Caki2 (cell line): Measurements from ENCODE around the gene PTGIS. TPM values are rescaled to one million over a fixed set of nuclear protein-coding genes. Genes with fewer than 3 reads are reported as not detected.

Experiments
- DNase-seq: peaks from one replicate; pipeline ENCODE4 v3.0.0-alpha.2; 2015; ENCODE audit warnings: low read depth
- in situ Hi-C: cut with HindIII; loops from 2 replicates; pipeline ENCODE4 v1.10.0; 2016; ENCODE audit warnings: low sequenced_read_pairs, low pct_unique_long_range_greater_than_20kb, mixed read lengths
- total RNA-seq: library from RNA; depleted of rRNA; stranded (reverse); fragments of >200 nt; shearing (Covaris generic); gene quantifications from 2 replicates; pipeline ENCODE4 v1.2.3, GENCODE V29; 2014; ENCODE audit warnings: low replicate concordance

The PTGIS gene
- total RNA-seq, 1 experiment from 2014 or later = not detected

DNA sequence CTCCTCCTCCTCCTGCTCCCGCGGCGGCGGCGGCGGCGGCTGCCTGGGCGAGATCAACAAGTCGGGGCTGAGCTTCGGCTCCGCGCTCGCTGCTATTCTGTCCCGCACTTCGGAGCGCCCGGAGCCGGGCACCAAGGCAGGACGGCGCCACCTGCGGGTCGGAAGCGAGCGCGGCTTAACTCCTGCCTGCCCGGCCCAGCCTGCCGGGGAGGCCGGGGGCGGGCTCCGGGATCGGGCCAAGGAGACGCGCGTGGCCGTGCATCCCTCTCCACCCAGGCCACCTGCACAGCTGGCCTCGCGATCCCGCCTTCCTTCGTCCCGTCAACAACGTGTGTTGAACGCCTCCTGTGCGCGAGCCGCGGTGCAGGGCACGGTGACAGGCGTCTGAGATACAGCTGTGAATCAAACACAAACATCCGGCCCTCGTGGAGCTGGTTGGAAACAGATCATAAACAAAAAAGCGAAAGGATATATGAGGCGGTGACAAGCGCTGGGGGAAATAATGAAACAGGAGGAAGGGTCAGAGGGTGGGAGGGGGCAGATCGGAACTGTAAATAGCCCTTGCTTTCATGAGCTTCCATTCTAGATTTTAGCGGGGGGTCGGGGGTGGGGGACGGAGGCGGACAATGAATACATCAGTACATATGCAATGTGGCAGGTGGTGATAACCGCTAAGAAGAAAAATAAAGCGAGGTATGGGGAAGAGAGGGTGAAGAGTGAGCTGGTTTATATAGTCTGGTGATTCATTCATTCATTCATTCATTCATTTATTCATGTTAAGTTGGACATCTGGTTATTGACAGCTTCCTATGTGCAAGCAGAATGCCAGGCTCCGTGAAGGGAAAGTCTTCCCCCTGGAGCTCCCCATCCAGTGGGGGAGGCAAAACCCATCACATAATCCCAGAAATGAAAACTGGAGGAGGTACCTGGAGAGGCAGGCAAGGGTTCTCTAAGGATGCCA, 83.5 kb downstream of the PTGIS start:
- in situ Hi-C loops = no loop called here
- peak; percentile 61 for DNase-seq

DNA sequence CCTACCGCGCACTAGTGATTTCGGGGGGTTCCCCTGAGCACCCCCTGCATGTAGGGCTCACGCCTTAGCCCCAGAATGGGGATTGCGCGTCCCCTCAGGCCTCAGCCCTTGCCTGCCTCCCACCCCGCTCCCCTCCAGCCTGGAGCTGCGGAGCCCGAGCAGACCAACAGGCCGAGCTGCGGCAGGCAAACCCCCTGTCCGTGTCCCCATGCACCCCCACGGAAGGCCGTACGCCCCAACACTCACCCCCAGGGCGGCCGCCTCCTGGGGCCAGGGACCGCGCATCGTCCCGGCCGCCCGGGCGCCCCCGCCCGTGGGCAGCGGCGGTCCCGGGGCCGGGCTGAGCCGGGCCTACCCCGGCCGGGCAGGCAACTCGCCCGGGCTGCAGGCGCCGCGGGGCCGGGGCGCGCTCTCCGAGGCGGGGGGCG, 84.2 kb downstream of the PTGIS start:
- in situ Hi-C loops = no loop called here
- no peak for DNase-seq

DNA sequence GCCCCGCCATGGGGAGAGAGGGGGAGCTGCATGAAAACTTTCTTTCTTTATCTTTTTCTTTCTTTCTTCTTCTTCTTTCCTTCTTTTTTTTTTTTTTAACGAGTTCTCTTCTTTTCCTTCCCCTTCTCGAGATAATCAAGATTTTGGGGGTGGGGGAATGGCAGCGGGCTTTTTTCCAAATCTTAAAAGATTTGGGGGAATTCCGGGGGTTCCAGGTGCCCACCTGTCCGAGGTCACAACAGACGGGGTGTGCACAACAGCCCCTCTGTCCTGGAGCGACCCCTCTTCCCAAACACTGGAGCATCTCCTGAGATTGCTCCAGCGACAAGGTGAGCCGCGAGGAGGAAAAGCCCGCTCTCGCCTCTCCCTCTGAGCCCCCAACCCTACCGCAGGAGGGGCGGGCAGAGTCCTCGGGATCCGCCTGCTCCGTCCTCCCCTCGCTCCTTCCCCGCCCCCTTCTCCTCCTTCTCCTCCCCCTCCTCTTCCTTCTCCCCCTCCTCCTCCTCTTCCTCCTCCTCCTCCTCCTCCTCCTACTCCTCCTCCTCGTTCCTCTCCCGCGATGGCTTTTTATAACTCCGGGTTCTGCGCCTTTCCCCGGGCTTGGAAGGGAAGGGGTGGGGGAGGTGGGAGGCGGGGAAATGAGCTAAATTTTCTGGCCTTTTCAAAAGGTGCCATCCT, 84.8 kb downstream of the PTGIS start:
- in situ Hi-C loops = no loop called here
- no peak for DNase-seq

DNA sequence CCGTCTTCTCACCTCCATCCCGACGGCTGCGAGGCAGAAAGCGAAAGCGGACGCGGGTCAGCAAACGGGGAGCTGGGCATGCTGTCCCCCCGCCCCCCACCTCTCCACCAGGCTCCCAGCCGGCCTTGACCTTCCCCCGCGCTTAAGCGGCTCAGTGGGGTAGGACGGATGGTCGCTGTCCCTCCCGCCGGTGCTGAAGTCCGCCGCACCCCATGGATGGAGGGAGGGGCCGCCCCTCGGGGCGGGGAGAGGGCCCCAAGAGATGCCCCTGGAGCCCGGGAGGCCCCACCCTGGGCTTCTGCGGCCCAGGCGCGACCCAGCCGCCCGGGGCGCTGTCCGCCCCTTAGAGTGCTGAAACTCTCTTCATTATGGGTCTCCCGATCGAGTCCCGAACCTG, 85.3 kb downstream of the PTGIS start, which contains the start of gene KCNB1:
Gene KCNB1, minus strand, starts transcription at position 48 of the 397 bp plus-strand sequence. CDS start 188 bp downstream, outside the sequence.
- in situ Hi-C loops = no loop called here
- peak; percentile 90 for DNase-seq

DNA sequence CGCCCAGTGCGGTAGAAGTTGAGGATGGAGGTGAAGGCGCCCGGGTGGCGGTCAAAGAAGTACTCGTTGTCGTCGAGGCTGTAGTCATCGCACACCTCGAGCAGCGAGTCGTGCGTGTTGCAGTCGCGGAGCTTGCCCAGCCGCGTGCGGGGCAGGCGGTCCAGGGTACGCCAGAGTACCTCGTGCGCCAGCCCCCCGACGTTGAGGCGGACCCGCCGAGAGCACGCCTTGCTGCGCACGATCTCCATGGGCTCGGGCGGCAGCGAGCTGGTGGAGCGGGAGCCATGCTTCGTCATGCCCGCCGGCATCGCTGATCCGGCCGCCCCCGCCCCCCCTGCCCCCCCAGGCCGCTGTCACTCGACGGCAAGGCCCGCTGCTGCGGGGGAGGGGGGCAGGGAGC, 85.8 kb downstream of the PTGIS start:
- in situ Hi-C loops = no loop called here
- no peak for DNase-seq

DNA sequence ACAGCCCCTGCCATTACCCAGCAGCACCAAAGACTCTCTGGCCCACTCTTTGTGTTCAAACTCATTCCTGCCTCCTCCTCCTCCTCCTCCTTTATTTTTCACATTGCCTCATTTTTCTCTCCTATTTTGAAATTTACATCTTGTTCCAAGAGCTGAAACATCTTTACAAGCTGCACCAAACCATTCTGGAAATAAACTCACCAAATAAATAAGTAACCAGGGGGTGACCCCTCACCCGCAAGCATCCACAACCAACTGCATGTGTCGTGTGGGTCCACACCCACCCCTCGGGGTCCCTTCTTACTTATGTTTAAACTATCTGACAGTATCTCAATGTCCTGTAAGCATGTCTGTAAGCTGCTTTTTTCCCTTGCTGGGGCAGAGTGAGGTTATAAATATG, 86.8 kb downstream of the PTGIS start:
- DNase-seq = no peak
- in situ Hi-C loops = no loop called here

DNA sequence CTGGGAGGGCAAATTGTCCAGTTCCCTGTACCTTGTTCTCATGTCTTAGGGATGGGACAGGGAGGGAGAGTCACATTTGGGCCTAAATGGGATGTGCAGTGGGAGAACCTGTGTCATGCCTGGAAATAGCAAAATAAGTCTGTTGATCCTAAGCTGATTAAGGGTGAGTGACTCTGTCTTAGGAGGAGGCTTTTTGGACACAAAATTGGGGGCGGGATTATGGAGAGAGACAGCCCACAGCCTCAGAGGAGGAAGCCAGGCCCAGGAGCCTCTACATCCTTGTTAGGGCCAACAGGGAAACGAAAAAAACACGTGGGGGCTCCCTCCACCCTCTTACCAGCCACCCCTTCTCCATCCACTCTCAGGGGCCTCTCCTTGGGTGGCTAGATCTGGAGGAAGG, 87.7 kb downstream of the PTGIS start:
- in situ Hi-C loops = no loop called here
- DNase-seq = no peak

DNA sequence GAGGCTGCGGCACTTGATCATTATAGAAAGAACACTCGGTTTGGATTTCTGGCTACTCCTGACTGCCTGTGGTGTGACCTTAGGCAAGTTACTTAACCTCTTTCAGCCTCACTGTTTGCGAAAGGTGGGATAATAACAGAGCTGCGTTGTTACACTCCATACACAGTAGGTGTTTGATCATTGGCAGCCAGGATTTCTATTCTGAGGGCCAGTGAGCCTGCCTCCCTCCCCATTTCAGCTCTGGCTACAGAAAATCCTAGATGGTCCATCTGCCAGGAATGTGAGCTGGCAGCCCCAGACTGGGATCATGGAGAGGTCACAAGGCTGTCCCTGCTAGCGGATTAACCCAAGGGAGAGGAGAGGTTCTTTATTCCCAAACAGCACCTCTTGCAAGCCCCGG, 88.2 kb downstream of the PTGIS start:
- no peak for DNase-seq
- in situ Hi-C loops = loop anchor here (10.0 kb wide), 1 partner anchor 55 kb away; no protein-coding TSS in a partner anchor

DNA sequence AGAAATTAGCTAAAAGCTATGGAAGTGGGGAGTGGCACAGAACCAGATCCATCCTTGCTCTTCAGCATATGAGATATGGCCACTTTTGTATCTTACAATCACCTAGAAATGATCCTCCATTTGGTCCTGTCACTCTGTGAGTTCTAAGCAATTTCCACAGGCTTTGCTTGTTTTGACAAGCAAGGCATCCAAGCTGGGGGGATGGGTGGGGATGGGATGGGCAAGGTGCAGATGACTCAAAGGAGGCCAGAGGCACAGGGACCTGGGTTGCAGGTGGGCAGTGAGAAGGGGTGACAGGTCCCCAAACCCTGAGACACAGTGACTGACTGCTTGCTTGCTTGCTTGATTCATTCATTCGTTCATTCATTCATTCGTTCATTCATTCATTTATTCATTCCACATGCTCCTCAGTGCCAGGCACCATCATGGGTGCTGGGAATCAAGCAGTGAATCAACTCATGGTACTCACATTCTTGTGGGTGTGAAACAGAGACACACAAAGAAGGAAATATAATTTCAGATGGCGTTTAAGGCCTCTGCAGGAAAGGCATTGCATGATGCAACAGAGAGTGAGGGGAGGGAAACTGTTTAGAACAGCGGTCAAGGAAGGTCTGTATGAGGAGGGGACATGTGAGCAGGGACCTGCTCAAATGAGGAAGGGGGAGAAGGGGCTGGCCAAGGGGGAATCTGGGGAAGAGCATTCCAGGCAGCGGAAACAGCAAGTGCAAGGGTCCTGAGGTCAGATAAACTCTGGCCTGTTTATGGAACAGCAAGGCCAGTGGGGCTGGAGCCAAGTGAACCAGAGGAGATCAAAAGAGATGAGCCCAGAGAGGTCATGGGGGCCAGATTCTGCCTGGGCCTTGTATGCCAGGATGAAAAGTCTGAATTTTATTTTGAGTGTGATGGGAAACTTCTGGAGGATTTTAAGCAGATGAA, 88.9 kb downstream of the PTGIS start:
- in situ Hi-C loops = loop anchor here (10.0 kb wide), 1 partner anchor 54 kb away; no protein-coding TSS in a partner anchor
- DNase-seq = no peak

DNA sequence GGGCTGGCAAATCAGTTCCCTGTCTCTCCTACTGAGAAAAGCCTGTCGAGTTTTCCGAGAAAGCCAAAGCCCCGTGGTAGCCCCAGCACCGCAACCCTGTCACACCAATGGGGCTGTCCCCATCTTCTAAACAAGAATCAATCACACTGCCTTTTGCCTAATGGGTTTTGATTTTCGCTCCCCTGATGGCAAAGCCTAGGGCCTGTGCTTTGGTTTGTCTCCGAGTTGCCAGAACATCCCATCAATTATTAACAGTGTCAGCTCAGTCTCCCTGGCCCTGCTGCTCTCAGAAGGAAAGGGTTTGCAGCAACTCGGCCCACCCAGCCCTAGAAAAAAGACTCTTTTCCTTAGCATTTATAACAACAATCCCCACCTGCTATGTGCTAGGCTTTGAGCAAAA, 89.7 kb downstream of the PTGIS start:
- in situ Hi-C loops = loop anchor here (10.0 kb wide), 1 partner anchor 53 kb away; no protein-coding TSS in a partner anchor
- DNase-seq = no peak

DNA sequence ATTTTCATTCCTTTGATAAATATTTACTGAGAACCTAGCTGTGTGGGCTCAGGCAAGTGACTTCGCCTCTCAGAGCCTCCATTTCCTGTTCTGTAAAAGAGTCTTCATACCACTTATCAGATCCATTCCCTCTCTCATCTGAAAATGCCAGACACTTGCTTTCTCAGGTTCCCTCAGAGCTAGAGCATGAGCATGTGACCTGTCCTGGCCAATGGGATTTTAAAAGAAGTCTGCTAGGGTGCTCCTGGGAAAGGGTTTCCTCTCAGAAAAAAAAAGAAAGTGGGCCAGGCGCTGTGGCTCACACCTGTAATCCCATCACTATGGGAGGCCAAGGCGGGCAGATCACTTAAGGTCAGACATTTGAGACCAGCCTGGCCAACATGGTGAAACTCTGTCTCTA, 90.7 kb downstream of the PTGIS start:
- in situ Hi-C loops = loop anchor here (10.0 kb wide), 1 partner anchor 52 kb away; no protein-coding TSS in a partner anchor
- no peak for DNase-seq

DNA sequence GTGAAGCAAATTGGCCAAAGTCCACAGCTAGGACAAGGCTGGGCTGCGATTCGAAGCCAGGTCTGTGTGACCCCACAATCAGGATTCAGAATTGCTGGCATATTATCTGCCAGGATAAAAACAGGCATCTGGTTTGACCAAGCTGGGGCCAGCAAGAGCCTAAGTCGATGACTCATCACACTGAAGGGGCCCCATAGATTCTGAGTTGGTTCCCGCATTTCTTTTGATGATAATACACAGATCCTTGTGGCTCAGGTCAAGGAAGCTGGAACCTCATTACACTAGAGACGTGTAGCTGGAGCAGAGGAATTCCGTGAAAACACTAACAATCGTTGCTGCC, 92.0 kb downstream of the PTGIS start:
- in situ Hi-C loops = loop anchor here (10.0 kb wide), 1 partner anchor 51 kb away; no protein-coding TSS in a partner anchor
- DNase-seq = no peak

DNA sequence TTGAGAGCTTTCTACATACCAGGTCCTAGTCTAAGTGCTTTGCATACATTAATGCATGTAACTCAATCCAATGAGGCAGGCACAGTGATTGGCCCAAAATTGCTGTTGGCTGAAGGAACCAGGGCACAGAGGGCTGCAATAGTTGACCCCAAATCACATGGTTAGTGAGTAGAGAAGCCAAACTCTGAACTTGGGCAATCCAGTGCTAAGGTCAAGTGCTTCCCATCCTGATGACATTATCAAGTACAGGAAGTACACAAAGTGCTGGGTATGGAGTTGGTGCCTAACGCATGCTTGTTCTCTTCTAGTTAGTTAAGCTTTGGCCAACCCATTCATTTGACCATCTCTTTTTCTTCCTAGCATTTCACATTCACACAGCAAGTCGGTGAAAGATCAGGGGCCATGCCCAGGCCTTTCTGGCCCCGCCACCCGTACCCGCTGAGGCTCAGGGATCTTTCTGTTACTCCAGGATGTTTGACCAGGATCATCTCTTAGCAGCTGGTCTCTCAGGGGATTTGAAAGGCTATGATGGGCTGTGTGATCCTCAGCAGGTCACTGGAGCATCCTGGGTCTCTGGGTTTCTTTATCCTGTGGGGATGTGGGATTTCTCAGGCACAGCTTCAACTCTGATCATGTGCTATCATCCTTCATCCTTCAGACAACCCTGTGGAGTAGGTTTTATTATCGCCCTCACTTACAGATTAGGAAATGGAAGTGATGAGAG, 92.5 kb downstream of the PTGIS start:
- in situ Hi-C loops = loop anchor here (10.0 kb wide), 1 partner anchor 51 kb away; no protein-coding TSS in a partner anchor
- no peak for DNase-seq

DNA sequence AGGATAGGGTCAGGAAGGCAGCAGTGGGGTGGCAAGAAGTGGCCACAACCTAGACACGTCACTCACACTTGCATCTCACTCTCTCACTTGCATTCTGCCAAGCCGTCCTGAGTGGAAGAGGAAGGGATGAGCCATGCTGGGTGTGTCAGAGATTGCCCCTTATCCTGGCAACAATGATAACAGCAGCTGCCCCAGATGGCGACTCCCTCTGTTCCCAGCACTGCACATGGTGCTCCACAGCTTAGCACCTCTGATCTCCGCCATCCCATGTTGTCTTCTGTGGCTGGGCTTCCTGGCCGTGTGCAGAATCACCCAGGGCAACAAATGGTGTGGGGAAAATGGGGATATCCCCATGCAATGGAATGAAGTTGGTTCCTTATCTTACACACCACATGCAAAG, 96.5 kb downstream of the PTGIS start:
- in situ Hi-C loops = loop anchor here (10.0 kb wide), 1 partner anchor 47 kb away; no protein-coding TSS in a partner anchor
- no peak for DNase-seq

DNA sequence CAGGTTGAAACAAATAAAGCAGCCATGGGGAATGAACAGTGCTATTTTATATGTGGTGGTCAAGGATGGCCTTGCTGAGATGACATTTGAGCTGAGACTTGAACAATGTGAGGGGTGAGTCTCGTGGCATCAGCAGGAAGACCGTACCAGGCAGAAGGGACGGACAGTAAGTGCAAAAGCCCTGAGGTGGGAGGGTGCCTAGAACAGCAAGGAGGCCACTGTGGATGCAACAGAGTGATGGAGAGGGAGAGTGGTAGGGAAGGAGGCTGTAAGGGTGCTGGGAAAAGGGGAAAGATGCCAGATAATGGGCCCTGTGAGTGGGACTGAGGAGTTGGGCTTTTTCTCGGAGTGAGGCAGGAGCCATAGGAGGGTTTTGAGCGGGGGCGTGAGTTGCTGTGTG, 97.0 kb downstream of the PTGIS start:
- DNase-seq = no peak
- in situ Hi-C loops = loop anchor here (10.0 kb wide), 1 partner anchor 46 kb away; no protein-coding TSS in a partner anchor

DNA sequence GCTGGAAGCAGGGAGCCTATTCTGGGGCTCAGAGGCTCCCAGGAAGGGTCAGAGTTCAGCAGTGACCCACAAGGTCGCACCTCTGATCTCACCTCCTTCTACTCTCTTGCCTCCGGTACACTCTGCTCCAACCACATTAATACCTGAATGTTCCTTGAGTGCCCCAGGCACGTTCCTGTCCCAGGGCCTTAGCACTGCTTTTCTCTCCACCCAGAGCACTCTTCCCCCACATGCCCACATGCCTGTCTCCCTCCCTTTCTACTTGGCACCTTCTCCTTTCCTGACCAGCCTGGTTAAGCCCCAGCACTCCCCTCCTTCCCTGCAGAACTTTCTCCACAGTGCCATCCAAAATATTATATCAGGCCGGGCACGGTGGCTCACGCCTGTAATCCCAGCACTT, 98.9 kb downstream of the PTGIS start:
- no peak for DNase-seq
- in situ Hi-C loops = no loop called here

DNA sequence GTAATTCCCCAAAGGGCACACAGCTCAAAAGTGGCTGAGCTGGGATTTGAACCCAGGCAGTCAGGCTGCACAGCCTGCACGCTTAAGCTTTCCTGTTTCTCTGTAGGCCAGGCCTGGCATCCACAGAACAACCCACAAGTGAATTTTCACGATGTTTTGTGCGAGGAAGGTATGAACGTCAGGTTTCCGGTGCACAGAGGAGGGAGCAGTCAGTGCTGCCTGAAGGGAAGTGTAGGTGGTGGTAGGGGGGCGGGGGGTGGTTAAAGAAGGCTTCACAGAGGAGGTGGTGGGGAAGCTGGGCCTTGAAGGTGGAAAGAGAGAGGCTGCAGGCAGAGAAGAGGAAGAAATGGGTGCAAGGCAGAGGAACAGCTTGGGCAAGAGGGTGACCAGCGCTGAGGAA, 99.5 kb downstream of the PTGIS start:
- in situ Hi-C loops = no loop called here
- DNase-seq = no peak
